Activated T-helper 1 cell treated with anti-CD3 and anti-CD28 coated beads, Interleukin-2, amount 50 U/mL, for 16 hours (primary cell): ENCODE data around the gene SLC38A9.
"Not testable (repeated sequence)": the region's sequence is repeated elsewhere in the genome, so short reads cannot be mapped to it uniquely, and the experiment has no call there.

Experiments
- DNase-seq, 2 donors: peaks; one replicate each; pipeline ENCODE4 v3.0.0-alpha.2; 2020; ENCODE audit warnings: low read depth in 1 of 2, low spot score in 1 of 2

Gene SLC38A9

DNA sequence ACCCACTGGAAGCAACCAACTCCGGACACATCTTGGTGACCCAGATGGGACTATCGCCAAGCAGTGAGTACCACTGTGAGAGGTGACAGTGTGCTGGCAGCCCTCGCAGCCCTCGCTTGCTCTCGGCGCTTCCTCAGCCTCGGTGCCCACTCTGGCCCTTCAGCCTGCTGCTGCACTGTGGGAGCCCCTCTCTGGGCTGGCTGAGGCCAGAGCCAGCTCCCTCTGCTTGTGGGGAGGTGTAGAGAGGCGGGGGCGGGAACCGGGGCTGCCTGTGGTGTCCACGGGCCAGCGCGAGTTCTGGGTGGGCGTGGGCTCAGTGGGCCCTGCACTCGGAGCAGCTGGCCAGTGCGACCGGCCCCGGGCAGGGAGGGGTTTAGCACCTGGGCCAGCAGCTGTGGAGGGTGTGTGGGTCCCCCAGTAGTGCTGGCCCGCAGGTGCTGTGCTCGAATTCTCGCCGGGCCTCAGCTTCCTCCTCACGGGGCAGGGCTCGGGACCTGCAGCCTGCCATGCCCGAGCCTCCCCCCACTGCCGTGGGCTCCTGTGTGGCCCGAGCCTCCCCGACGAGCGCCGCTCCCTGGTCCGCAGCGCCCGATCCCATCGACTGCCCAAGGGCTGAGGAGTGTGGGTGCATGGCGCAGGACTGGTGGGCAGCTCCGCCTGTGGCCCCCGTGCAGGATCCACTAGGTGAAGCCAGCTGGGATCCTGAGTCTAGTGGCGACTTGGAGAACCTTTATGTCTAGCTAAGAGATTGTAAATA, 98.8 kb downstream of the SLC38A9 start:
- no peak for DNase-seq

GRCh38 chr5:55610542-55610941, 101.6 kb downstream of the SLC38A9 start:
- no peak for DNase-seq

DNA sequence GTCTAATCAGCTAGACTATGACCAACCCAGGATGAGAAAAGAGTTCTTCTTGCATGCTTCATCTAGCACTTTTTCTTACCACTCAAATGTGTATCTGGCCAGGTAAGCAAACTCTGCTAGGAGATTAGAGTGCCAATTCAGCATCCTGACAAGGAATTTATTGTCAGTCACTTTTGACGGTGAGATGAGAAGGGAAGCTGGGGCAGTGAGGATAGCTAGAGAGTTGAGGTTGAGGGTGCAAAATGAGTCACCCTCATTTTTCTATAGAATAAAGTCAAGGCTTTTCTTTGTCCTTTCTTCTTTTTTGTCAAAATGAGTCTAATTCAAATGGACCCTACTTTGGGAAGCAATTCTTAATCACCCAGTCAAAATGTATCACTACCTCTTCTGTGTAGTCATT, 102.7 kb downstream of the SLC38A9 start:
- DNase-seq = no peak

DNA sequence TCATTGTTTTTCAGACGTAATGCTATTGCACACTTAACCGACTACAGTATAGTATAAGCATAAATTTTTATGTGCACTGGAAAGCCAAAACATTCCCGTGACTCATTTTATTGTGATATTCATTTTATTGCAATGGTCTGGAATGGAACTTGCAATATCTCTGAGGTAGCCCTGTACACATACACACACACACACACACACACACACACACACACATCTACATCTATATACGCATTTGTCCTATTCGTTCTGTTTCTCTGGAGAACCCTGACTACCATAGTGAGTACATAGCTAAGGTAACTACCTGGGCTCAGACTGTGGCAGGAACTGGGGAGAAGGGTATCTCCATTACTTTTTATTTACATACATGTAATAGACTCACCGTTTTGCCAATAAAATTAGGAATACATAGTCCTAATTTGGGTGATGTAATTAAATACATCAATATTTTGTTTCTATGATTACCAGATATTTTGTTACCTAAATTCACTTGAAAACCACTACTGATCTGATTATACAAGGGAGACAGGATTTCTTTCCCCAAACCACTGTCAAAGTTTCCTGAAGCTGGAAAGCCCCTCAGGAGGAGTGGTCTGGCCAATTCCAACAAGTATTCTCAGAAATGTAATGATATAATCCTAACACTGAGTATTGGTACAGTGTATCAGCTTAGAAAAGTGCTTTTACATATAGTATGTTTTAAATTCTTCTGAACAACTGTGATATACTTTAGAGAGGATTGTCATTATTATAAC, 103.4 kb downstream of the SLC38A9 start:
- no peak for DNase-seq

DNA sequence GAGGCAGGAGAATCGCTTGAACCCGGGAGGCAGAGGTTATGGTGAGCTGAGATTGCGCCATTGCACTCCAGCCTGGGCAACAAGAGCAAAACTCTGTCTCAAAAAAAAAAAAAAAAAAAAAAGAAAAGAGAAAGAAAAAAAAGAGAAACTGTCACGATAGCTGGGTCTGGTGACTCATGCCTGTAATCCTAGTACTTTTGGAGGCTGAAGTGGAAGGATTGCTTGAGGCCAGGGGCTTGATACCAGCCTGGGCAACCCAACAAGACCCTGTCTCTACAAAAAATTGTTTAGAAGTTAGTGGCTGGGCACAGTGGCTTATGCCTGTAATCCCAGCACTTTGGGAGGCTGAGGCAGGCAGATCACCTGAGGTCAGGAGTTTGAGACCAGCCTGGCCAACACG, 104.8 kb downstream of the SLC38A9 start:
- not testable (repeated sequence) for DNase-seq

- no peak for DNase-seq
Observed at GRCh38 chr5:55604611-55605067, 107.5 kb downstream of the SLC38A9 start.

- no peak for DNase-seq
Observed at GRCh38 chr5:55603922-55604321, 108.2 kb downstream of the SLC38A9 start.

GRCh38 chr5:55601628-55602027, 110.5 kb downstream of the SLC38A9 start:
- DNase-seq = no peak

- DNase-seq = no peak
Observed at GRCh38 chr5:55601204-55601618, 110.9 kb downstream of the SLC38A9 start.

- no peak for DNase-seq
Observed at GRCh38 chr5:55600497-55601203, 111.5 kb downstream of the SLC38A9 start.

DNA sequence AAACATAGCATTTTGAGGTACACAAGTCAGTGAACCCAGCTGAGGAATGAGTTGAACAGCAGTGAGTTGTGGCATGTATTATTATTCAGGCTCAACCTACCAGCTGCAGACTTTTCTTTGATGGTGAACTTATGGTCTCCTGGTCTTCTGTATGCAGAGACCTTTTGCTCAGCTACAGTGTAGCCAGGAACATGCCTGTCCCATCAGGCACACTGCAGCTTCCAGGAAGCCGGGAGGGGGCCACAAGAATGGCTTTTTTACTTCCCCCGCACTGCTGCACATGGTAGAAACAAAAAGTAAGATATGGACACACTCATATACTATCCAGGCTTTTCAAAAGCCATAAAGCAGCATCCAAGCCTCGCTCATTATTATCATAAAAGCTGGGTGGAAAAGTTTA, 112.0 kb downstream of the SLC38A9 start:
- DNase-seq = no peak

- no peak for DNase-seq
Observed at GRCh38 chr5:55599148-55600050, 112.7 kb downstream of the SLC38A9 start.

GRCh38 chr5:55597014-55597981, 114.8 kb downstream of the SLC38A9 start:
- no peak for DNase-seq

- DNase-seq = no peak
Observed at GRCh38 chr5:55594671-55595070, 117.5 kb downstream of the SLC38A9 start.

DNA sequence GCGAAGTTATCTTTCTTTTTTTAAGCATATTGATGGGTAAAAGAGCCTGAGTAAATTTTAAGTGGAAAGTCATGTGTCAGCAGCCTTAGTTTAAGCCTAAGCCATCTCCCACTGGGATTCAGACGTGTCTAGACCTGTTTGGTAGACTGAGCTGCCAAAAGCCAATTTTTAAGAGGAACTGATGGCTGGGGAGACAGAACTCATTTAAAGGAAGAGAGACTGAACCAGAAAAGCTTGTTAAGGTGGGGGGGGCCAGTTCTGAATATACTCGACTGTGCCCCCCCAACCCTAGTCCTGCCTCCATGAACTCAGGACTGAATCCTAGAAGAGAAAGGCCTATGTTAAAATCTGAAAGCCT, 119.0 kb downstream of the SLC38A9 start:
- no peak for DNase-seq

DNA sequence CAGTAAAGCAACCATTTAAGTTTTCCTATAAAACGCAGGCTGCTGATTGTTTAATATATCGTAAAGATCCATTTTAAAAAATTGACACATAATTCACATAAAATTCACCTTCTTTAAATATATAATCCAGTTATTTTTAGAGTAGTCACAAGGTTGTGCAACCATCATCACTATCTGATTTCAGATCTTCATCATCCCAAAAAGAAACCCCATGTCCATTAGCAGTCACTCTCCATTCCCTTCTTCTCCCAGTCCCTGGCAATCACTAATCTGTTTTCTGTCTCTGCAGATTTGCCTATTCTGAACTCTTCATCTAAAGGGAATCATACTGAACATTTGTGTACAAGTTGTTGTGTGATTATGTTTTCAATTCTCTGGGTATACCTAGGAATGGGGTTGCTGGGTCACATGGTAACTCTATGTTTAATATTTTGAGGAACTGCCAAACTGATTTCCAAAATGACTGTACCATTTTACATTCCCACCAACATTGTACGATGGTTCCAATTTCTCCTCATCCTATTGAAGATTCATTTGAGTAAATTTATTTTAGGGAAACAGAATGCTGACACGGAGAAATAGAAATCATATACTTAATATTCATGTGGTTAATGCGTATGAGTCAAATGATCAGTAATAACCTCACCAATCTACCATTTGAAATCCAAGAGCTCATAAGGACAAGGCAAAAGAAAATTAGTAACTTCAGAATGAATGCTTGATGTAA, 119.6 kb downstream of the SLC38A9 start:
- DNase-seq = no peak

DNA sequence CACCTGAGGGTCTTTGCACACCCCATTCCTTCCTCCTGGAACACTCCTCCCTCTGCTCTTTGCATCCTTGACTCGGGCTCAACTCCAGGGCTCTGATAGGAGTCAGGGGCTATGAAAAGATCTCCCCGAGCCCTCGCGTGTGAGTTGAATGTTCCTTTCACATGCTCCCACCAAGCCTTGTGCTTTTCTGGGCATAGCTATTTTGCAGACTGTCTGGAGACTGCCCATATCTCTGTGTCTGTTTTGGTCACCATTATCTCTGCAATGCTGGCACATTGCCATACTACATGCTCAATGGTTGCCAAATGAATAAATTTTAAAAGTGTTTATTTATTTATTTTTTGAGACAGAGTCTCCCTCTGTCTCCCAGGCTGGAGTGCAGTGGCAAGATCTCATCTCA, 120.4 kb downstream of the SLC38A9 start:
- DNase-seq = no peak

DNA sequence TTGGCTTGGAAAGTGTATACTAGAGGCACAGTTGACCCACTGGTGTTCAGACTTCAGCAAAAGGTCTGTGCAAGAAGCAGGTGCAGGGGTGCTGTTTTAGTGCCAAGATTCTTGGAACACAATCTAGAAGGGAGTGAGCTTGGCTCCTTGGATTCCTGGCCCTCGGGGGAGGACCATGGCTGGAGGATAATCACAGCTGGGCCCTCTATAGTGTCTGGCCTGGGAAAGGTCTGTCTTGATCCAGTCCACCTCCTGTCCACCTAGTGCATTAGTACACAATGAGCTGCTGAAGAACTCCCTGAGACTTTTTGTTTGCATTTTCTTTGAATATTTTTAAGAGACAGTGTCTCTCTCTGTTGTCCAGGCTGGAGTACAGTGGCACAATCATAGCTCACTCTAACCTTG, 126.9 kb downstream of the SLC38A9 start:
- no peak for DNase-seq
